Hepatocyte (in vitro differentiated cells): Measurements from ENCODE around the gene OSR1.

Experiments used
- CTCF ChIP-seq: fragments of 200-600 bp; sonication (generic); IDR thresholded peaks from 2 replicates; pipeline ENCODE4 v1.5.1; 2016; ENCODE audit warnings: antibody characterized with exemption, mild to moderate bottlenecking; ENCODE audit not compliant: poor library complexity
- EZH2 ChIP-seq: fragments of 200-600 bp; sonication (generic); IDR thresholded peaks from 2 replicates; pipeline ENCODE4 v1.6.1; 2016; ENCODE audit warnings: antibody characterized with exemption, mild to moderate bottlenecking, borderline replicate concordance
- EZH2phosphoT487 ChIP-seq: fragments of 200-600 bp; sonication (generic); IDR thresholded peaks from one replicate; pipeline ENCODE4 v1.6.1; 2018; ENCODE audit warnings: antibody characterized with exemption, mild to moderate bottlenecking, low read depth, moderate library complexity; ENCODE audit not compliant: unreplicated experiment, severe bottlenecking

GRCh38 chr2:19313553-19313952 lies 44.9 kb downstream of the OSR1 start:
- TF ChIP-seq CTCF (no peak), EZH2phosphoT487 (no peak), EZH2 (no peak)
